Aorta (tissue), 5 donors: ENCODE results near the gene RTL10. TPM values are rescaled to one million over a fixed set of nuclear protein-coding genes. Genes with fewer than 3 reads are reported as not detected.
A peak's percentile ranks its signal among the peaks of the same experiment; 100 is the strongest.

ENCODE experiments used
- ATAC-seq: fragments of 200-7000 bp; cut with Tn5 transposase; one replicate; pipeline ENCODE4 v1.9.1; 2022; ENCODE audit warnings: moderate library complexity; ENCODE audit not compliant: low FRiP score
- DNase-seq, 2 donors: peaks; one replicate each; pipeline ENCODE4 v3.0.0-alpha.2; 2020
- H3K27ac ChIP-seq, 2 donors: one replicate each; pipeline ENCODE4 v1.5.1; 2013; ENCODE audit warnings: low read length in 2 of 2, mild to moderate bottlenecking in 2 of 2, moderate library complexity in 2 of 2, control low read depth in 1 of 2, inconsistent platforms in 1 of 2, low read depth in 1 of 2
- H3K27me3 ChIP-seq, 2 donors: one replicate each; pipeline ENCODE4 v1.6.1; 2013; ENCODE audit warnings: control low read depth in 1 of 2, low read length in 1 of 2, mild to moderate bottlenecking in 1 of 2, moderate library complexity in 1 of 2; ENCODE audit not compliant: insufficient read depth in 2 of 2, control insufficient read depth in 1 of 2
- H3K36me3 ChIP-seq, 2 donors: one replicate each; pipeline ENCODE4 v1.6.1; 2013; ENCODE audit warnings: control low read depth in 1 of 2, low read length in 1 of 2, mild to moderate bottlenecking in 1 of 2; ENCODE audit not compliant: insufficient read depth in 2 of 2, control insufficient read depth in 1 of 2
- H3K4me1 ChIP-seq, 2 donors: one replicate each; pipeline ENCODE4 v1.6.1; 2013; ENCODE audit warnings: low read length in 2 of 2, control low read depth in 1 of 2, mild to moderate bottlenecking in 1 of 2, moderate library complexity in 1 of 2; ENCODE audit not compliant: insufficient read depth in 2 of 2, control insufficient read depth in 1 of 2
- H3K4me3 ChIP-seq, 2 donors: one replicate each; pipeline ENCODE4 v1.5.1; 2013; ENCODE audit warnings: low read length in 2 of 2, control low read depth in 1 of 2, mild to moderate bottlenecking in 1 of 2
- H3K9me3 ChIP-seq: one replicate; pipeline ENCODE4 v1.6.1; 2013; ENCODE audit warnings: mild to moderate bottlenecking, low read length; ENCODE audit not compliant: control insufficient read depth
- WGBS, 2 donors: extraction: QIAGEN DNeasy Blood & Tissue Kit; methylation state at CpG; one replicate each; pipeline ENCODE4 v1.1.7; 2013; 5-methylcytosine and 5-hydroxymethylcytosine counted together
- intact Hi-C, 2 donors: fragments of 100-400 bp; cut with DNase I; formaldehyde crosslinking; loops; one replicate each; pipeline versions ENCODE4 v1.14.2 to v1.15.0; 2022
- polyA plus RNA-seq, 2 donors: library from polyadenylated mRNA; stranded (reverse); fragments of 200-250 nt; gene quantifications; one replicate each; pipeline ENCODE4 v1.2.3, GENCODE V29; 2013
- total RNA-seq, 2 donors: library from RNA; stranded (reverse); fragmentation: NEBNext Ultra II Directional; extraction: Animal tissue kit (Norgen Biotek cat#: 25700); gene quantifications; one replicate each; pipeline ENCODE4 v1.2.1, GENCODE V29; 2021
- donor health status: healthy with polysubstance abuse.
- donor health status: Bipolar disorder and iron deficiency.
- donor health status: DM: no; HTN: no; CAD: no.
- donor health status: DM: no; HTN: no; CAD: no.
- donor health status: DM: yes; HTN: yes; CAD: no.

Gene RTL10
- total and polyA plus RNA-seq, 4 donors, result 5.5 to 16.6 (median 7.9) TPM

GRCh38 chr22:19874307-19875060 lies 19.8 kb upstream of the RTL10 start:
- WGBS, 2 donors, result 31 to 44% methylated on average over 27 of the region's 27 CpGs
- H3K9me3 ChIP-seq, result no peaks in the 10 kb centered on the region
- intact Hi-C loops, result no loop called here
- no peak overlapping the region for H3K4me3 ChIP-seq
- no peaks in the 10 kb centered on the region for H3K27me3 ChIP-seq
- H3K4me1 ChIP-seq, result no peaks in the 10 kb centered on the region
- no peaks in the 10 kb centered on the region for H3K36me3 ChIP-seq
- ATAC-seq (no peak), DNase-seq (peak; percentile 49 to 72)
- H3K27ac ChIP-seq, result peak overlapping the region in 1 of 2 donors; percentile 21

- Histone ChIP-seq H3K27me3 (no peaks in the 10 kb centered on the region), H3K27ac (no peak overlapping the region), H3K36me3 (no peaks in the 10 kb centered on the region), H3K4me1 (no peaks in the 10 kb centered on the region), H3K4me3 (no peak overlapping the region), H3K9me3 (no peaks in the 10 kb centered on the region)
- WGBS, 2 donors, result 91 to 95% methylated on average over 5 to 7 of the region's 7 CpGs
- ATAC-seq (no peak), DNase-seq (peak in 1 of 2 donors; percentile 63)
- intact Hi-C loops, result no loop called here
These were observed 19.3 kb upstream of the RTL10 start for GRCh38 chr22:19873960-19874306.

GRCh38 chr22:19873138-19873959 lies 18.7 kb upstream of the RTL10 start:
- Histone ChIP-seq H3K27ac (no peak overlapping the region), H3K4me1 (no peaks in the 10 kb centered on the region), H3K9me3 (no peaks in the 10 kb centered on the region), H3K27me3 (no peaks in the 10 kb centered on the region), H3K4me3 (no peak overlapping the region), H3K36me3 (no peaks in the 10 kb centered on the region)
- 92 to 94% methylated on average over 27 of the region's 27 CpGs for WGBS, 2 donors
- DNase-seq, result peak; percentile 41 to 72
- no peak for ATAC-seq
- intact Hi-C loops, result no loop called here

GRCh38 chr22:19872779-19873137 lies 18.1 kb upstream of the RTL10 start:
- Histone ChIP-seq H3K4me1 (no peaks in the 10 kb centered on the region), H3K9me3 (no peaks in the 10 kb centered on the region), H3K36me3 (no peaks in the 10 kb centered on the region), H3K4me3 (no peak overlapping the region), H3K27me3 (no peaks in the 10 kb centered on the region), H3K27ac (no peak overlapping the region)
- 80 to 86% methylated on average over 7 of the region's 7 CpGs for WGBS, 2 donors
- intact Hi-C loops, result no loop called here
- DNase-seq (peak in 1 of 2 donors; percentile 67), ATAC-seq (no peak)

GRCh38 chr22:19871845-19872778 lies 17.4 kb upstream of the RTL10 start:
- ATAC-seq, result no peak
- no peaks in the 10 kb centered on the region for H3K4me1 ChIP-seq
- no peaks in the 10 kb centered on the region for H3K9me3 ChIP-seq

GRCh38 chr22:19871023-19871844 lies 16.6 kb upstream of the RTL10 start:
- H3K27ac ChIP-seq, result no peak overlapping the region
- no peaks in the 10 kb centered on the region for H3K4me1 ChIP-seq
- intact Hi-C loops, result no loop called here
- H3K36me3 ChIP-seq, result no peaks in the 10 kb centered on the region
- no peaks in the 10 kb centered on the region for H3K27me3 ChIP-seq
- DNase-seq, result peak; percentile 36 to 68
- WGBS, 2 donors, result 53 to 55% methylated on average over 16 to 19 of the region's 19 CpGs
- H3K4me3 ChIP-seq, result no peak overlapping the region
- no peaks in the 10 kb centered on the region for H3K9me3 ChIP-seq
- no peak for ATAC-seq

More at GRCh38 chr22:19871845-19872778, 17.4 kb upstream of the RTL10 start:
- H3K36me3 ChIP-seq, result no peaks in the 10 kb centered on the region
- no peaks in the 10 kb centered on the region for H3K27me3 ChIP-seq
- 95 to 96% methylated on average over 16 of the region's 16 CpGs for WGBS, 2 donors
- intact Hi-C loops, result no loop called here
- no peak overlapping the region for H3K4me3 ChIP-seq
- no peak overlapping the region for H3K27ac ChIP-seq
- DNase-seq, result peak; percentile 43 to 55

- no peaks in the 10 kb centered on the region for H3K36me3 ChIP-seq
These were observed 15.7 kb upstream of the RTL10 start for GRCh38 chr22:19870153-19871022.

More at GRCh38 chr22:19870153-19871022, 15.7 kb upstream of the RTL10 start:
- ATAC-seq (no peak), DNase-seq (peak; percentile 42 to 63)
- Histone ChIP-seq H3K27me3 (no peaks in the 10 kb centered on the region), H3K9me3 (no peaks in the 10 kb centered on the region), H3K4me1 (no peaks in the 10 kb centered on the region), H3K27ac (no peak overlapping the region), H3K4me3 (no peak overlapping the region)
- intact Hi-C loops, result no loop called here
- 84 to 87% methylated on average over 30 of the region's 30 CpGs for WGBS, 2 donors
